GM04504 (cell line): ENCODE data around the gene FAM83E.
"Not testable (repeated sequence)": the region's sequence is repeated elsewhere in the genome, so short reads cannot be mapped to it uniquely, and the experiment has no call there.

Experiments
- DNase-seq: peaks from one replicate; pipeline ENCODE4 v3.0.0-alpha.2; 2012; ENCODE audit warnings: low read depth

FAM83E gene

DNA sequence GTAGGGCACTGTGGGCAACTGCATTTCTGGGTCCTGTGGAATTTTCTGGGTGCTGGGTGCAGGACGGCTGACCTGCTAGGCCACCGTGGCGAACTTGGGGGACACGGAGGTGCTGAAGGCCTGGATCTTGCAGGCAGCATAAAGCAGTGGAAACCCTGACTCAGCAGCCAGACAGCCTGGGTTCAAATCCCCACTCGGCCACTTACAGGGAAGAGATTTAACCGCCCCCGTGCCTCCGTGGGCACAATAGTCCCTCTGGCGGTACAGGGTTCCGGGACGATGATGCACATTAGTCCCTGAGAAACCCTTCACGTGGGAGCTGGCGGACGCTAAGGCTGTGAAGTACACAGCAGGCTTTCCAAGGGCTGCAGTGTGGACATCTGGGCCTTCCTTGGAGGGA lies 3.0 kb downstream of the FAM83E start:
- DNase-seq, result no peak

DNA sequence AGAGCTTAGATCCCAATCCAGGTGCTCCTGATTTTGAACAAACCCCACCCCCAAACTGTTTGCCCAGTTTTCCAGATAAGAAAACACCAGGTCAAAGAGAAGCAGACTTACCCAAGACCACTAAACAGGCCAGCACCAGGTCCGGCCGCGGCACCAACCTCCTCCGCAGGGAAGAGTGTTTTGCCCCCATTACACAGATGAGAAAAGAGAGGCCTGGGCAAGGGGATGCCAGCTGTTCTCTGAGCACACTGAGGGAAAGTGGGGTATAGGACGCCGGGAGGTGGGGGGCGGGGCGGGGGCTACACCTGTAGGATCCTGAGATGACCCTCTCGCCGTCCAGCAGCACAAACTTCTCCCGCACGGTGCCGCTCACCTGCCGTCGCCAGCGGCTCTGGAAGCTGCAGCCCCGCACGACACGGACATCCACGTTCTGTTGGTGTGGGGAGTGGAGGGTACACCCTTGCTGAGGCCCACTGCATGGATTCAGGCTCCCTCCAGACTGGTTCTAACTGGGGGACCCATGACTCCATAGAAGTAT lies 5.2 kb downstream of the FAM83E start:
- no peak for DNase-seq

DNA sequence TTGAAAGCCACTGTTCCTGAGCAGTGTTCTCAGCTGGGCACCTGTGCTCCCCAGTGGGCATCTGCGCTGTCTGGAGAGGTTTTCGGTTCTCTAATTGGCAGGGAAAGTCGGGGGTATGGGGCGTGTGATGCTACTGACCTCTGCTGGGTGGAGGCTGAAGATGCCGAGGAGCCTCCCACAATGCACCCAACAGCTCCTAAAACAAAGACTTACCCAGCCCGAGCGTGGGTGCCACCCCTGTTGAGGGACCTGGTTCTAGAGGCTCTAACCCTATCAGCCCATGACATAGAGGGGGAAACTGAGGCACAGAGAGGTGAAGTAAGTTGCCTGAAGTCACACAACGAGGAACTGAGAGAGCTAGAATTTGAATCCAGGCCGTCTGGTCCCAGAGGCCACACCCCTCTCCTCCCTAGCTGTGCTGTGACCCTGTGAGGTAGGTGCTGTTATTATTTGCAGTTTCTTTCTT lies 6.0 kb downstream of the FAM83E start:
- DNase-seq, result no peak

DNA sequence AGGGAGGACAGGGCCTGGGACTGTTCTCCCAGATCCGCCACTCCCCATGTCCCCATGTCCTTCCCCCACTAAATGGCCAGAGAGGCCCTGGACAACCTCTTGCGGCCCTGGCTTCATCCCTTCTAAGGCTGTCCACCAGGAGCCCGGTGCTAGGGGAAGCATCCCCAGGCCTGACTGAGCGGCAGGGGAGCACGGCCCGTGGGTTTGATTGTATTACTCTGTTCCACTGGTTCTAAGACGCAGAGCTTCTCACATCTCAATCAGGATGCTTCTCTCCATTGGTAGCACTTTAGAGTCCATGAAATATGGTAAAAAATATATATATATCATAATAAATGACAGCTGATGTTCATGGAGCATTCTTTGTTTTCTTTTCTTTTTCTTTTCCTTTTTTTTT lies 7.5 kb downstream of the FAM83E start:
- no peak for DNase-seq

DNA sequence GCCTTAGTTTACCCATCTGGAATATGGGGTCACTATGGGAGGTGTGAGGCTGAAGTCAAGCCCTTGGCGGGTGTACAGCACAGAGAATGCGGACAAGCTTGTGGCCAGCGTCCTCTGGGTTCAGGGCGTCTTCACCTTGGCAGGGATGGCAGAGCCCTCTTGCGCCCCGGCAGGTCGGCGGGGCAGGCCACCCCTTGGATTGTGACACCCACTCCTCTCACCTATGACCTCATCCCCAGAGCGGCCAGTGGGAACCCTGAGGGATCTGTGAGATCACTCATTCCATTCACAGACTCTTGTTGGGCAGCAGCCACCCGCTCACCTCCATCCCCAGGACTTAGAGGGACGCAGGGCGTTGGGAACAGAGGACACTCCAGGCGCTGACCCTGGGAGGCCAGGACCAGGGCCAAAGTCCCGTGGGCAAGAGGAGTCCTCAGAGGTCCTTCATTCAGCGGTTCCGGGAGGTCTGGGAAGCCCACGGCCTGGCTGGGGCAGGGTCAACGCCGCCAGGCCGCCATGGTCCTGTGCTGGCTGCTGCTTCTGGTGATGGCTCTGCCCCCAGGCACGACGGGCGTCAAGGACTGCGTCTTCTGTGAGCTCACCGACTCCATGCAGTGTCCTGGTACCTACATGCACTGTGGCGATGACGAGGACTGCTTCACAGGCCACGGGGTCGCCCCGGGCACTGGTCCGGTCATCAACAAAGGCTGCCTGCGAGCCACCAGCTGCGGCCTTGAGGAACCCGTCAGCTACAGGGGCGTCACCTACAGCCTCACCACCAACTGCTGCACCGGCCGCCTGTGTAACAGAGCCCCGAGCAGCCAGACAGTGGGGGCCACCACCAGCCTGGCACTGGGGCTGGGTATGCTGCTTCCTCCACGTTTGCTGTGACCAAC lies 8.2 kb downstream of the FAM83E start, which contains the start of gene SPACA4:
SPACA4 (plus strand) TSS at position 280 of the 896 bp plus-strand sequence; CDS start at position 517, 237 bp downstream.
- no peak for DNase-seq

DNA sequence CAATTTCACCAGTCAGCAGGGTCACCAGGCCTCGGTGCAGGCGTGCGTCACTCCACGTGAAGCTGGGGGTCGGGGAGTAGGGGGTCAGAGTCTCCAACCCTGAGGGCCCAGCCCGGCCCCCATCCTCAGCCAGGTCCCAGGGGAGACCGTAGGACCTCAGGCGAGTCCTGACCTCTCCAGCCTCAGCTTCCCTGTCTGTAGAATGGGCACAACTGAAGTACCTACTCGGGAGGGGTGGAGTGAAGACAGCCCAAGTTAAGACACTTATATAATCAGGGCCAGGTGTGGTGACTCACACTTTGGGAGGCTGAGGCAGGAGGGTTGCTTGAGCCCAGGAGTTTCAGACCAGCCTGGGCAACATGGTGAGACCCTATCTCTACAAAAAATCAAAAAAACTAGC lies 11.0 kb downstream of the FAM83E start:
- no peak for DNase-seq

DNA sequence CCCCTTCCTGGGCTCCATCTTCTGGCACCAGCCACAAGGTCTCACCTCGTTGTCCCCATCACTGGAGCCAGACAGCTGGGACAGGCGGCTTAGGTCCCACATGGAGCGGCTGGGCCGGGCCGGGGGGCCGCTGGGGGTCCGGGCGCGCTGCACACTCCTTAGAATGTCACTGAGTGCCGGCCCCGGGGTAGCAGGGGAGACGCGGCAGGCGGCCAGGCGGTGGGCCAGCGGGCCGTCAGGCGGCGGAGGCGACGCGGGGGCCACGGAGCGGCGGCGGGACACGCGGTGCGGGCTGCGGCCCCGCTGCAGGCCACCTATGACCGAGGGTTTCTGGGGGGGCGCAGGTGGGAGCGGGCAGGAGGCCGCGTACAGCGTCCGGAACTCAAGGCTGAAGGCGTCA lies 11.4 kb downstream of the FAM83E start:
- no peak for DNase-seq

DNA sequence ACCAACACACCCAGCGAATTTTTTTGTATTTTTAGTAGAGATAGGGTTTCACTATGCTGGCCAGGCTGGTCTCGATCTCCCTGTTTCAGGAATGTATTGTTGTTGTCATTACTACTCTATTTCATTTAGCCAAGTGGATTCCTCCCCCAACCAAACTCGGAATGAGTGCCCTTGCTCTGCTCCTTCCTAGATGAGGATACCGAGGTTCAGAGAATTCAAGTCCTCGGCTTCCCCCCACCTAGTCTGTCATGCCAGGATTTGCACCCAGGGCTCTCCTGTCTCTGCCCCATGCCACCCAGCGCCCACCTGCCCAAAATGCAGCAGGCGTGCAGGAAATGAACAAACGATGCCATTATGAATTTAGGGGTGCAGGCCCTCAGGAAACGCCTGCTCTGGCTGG lies 11.9 kb downstream of the FAM83E start:
- DNase-seq, result no peak

DNA sequence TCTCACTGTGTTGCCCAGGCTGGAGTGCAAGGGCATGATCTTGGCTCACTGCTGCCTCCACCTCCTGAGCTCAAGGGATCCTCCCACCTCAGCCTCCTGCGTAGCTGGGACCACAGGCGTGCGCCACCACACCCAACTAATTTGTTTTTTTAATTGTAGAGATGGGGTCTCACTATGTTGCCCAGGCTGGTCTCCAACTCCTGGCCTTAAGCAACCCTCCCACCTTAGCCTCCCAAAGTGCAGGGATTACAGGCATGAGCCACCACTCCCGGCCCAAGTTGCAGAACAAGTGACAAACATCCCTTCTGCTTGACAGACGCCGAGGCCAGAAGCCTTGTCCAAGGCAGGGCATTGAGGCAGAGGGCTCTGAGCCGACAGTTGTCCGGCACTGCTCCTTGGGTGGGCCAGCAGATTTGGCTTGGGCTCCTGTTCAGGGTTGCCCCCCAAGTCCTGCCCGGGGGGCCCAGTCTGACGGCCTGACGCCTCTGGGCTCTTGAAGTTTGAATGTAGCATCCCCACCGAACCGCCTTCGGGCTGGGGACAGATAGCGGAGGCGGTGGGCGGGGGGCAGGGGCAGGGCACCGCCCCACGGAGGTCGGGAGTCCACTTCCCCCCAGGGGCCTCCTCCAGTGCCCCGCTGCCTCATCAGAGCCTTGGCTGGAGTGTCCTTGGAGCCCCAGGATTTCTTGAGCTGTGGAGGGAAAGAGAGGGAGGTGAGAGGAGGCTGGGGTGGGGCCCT lies 14.0 kb downstream of the FAM83E start:
- no peak for DNase-seq

DNA sequence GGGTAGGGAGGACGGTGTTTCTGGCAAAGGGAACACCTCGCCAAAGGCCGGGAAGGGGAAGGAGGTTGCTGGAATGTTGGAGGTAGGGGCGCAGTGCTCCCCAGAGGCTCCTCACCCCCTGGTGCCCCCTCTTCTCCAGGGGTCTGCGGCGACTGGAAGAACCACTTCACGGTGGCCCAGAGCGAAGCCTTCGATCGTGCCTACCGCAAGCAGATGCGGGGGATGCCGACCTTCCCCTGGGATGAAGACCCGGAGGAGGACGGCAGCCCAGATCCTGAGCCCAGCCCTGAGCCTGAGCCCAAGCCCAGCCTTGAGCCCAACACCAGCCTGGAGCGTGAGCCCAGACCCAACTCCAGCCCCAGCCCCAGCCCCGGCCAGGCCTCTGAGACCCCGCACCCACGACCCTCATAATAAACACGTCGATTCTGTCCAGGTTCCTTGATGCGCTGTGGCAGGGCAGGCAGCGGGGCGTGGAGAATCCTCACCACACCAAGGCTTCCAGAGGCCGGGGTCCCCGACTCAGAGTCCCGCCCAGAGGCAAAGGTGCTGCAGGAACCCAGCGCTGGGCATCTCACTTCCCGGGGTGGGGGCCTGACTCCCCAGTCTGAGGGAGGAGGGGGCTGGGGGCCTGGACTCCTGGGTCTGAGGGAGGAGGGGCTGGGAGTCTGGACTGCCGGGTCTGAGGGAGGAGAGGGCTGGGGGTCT lies 15.7 kb downstream of the FAM83E start:
- DNase-seq, result no peak

DNA sequence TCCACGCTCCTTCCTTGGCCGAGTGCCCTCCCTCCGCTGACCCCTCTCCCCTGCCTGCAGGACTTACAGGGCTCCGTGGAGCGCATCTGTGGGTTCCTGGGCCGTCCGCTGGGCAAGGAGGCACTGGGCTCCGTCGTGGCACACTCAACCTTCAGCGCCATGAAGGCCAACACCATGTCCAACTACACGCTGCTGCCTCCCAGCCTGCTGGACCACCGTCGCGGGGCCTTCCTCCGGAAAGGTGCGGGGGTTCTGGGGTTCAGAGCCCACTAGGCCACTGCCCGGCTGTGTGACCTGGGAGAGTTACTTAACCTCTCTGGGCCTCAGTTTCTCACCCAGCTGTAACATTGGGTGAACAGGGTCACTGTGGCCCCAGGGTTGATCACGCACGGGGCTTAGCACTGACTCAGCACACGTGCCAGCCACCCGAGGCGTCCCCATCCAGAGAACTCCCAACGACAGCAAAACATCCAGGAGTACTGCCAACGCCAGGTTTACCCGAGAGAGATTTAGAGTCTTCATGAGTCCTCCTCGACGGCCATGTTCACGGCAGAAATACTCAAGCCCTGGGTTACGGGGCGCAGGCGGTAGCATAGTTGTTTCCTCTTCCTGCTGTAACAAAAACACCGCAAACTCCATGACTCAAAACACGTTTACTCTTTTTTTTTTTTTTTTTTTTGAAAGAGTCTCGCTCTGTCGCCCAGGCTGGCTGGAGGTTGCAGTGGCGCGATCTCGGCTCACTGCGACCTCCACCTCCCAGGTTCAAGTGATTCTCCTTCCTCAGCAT lies 18.0 kb downstream of the FAM83E start:
- no peak for DNase-seq

DNA sequence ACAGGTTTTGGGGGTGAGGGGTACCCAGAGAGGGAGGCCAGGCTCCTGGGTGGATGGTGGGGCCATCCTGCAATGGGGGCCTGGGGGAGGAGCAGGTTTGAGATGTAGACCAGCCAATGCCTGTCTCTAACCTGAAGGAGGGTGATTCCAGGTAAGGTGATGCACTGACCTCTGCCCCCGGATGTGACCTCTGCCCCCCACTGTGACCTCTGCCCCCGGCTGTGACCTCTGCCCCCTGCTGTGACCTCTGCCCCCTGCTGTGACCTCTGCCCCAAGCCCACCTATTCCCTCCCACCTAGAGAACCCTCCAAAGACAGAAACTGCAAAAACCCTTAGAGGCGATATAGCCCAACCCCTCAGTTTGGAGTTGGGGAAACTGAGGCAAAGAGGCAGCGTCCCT lies 18.6 kb downstream of the FAM83E start:
- DNase-seq, result no peak

DNA sequence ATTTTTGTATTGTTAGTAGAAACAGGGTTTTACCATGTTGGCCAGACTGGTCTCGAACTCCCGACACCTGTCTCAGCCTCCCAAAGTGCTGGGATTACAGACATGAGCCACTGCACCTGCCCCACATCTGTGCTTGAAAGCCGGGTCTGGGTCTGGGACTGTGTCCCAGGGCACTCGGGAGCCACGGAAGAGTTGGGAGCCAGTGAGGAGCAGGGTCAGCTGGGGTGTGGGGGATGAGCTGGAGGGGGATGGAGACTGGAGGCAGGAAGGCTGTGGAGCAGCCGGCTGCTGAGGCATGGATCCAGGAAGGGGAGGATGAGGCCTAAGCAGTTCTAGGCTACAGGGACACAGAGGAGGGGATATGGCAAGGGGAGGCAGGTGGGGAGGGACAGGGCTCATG lies 19.0 kb downstream of the FAM83E start:
- DNase-seq, result no peak

DNA sequence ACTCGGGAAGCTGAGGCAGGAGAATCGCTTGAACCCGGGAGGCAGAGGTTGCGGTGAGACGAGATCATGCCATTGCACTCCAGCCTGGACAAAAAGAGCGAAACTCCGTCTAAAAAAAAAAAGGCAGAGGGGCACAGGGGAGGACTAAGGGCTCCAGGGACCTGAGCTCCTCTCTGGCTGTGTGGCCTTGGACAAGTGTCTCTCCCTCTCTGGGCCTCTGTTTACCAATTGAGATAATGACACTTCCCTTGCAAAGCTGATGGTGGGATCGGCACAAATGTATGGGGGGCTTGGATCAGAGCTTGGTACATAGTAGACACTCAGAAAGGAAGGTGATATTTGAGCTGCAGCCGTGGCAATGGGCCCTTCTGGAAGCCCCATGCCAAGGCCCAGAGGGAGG lies 19.7 kb downstream of the FAM83E start:
- no peak for DNase-seq

DNA sequence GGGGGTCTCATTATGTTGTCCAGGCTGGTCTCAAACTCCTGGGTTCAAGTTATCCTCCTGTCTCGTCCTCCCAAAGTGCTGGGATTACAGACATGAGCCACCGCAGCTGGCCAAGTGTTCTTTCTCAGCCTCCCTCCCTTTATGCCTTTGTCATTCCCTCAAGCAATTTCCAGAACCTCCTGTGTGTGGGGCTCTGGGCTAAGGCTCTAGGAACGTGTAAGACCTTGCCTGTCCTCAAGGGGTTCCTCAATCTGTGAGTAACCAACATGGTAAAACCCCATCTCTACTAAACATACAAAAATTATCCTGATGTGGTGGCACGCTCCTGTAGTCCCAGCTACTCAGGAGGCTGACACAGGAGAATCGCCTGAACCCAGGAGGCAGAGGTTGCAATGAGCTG lies 23.9 kb downstream of the FAM83E start:
- DNase-seq, result no peak

DNA sequence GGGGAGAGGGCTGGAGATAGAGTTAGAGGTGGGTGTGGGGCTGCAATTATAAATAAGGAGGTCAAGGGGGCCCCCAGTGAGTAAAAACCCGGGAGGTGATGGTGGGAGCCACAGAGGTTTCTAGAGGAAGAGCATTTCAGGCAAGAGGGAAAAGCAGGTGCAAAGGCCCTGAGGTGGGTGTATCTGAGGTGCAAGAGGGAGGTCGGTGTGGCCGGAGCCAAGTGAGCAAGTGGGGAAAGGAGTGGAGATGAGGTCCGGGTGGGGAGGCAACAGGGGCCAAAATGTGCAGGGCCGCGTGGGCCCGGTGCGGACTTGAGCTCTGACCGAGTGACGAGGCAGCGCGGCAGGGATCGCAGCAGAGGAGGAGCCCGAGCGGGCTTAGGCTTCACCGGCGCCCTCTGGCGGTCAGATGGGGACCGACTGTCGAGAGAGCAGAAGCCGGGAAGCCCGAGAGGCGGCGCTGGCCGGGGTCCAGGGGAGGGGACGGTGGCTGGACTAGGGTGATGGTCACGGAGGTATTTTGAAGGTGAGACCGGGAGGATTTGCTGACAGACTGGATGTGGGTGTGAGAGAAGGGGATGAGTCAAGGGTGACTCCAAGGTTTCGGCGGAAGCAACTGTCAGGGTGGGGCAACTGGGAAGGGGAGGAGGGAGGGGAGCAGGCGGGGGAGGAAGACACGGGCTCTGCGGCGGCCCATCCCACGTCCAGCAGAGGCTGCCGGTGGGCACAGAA lies 26.0 kb downstream of the FAM83E start:
- no peak for DNase-seq

DNA sequence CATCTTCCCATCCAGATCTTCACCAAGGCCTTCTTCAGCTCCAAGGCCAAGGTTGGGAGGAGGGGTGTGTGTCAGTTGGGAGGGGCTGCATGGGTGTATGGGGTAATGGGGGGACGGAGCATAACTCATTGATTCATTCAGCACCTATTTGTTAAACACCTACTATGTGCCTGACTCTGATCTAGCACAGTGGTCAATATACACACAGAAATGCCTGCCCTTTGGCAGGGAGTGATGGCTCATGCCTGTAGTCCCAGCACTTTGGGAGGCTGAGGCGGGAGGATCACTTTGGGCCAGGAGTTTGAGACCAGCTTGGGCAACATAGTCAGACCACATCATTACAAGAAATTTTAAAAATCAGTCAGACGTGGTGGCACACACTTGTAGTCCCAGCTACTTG lies 27.5 kb downstream of the FAM83E start:
- DNase-seq, result no peak

DNA sequence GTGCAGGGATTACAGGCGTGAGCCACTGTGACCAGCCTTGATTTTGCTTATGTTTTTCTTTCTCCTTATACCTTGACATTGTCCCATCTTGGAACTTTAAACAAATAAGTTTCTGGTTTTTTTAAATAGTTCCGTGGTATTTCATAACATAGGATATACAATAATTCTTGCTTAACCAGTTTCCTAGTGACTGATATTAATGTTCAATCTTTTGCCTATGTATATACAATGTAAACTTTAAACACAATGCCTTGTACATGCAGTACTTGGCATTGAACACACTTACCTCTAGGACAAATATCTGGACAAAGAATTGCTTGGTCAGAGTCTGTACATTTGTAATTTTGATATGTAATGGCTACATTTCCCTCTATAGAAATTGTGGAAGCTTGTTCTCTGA lies 32.7 kb downstream of the FAM83E start:
- DNase-seq, result no peak

DNA sequence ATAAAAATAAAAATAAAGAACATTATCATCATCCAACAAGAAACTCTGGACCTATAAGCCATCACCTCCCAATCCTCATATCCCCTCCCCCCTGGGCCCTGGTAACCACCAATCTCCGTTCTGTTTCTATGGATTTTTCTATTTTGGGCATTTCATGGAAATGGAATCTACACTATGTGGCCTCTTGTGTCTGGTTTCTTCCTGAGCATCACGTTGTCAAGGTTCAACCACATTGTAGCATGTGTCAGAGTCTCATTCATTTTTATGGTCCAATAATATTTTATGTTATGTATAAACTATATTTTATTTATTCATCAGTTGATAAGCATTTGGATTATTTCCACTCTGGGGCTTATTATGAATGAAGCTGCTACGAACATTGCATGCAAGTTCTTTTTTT lies 36.0 kb downstream of the FAM83E start:
- DNase-seq, result no peak

DNA sequence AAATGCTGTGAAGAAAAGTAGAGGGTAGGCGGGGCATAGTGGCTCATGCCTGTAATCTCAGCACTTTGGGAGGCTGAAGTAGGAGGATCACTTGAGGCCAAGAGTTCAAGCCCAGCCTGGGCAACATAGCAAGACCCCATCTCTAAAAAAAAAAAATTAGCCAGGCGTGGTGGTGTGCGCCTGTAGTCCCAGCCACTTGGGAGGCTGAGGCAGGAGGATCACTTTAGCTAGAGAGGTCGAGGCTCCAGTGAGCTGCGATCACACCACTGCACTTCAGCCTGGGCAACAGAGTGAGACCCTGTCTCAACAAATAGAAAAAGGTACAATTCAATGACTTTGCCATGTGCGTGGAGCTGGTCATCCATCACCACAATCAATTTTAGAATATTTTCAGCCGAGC lies 37.0 kb downstream of the FAM83E start:
- DNase-seq, result not testable (repeated sequence)
